ENCODE measurements around the gene TGIF1.
"Not testable (repeated sequence)": the region's sequence is repeated elsewhere in the genome, so short reads cannot be mapped to it uniquely, and the experiment has no call there.

The TGIF1 gene

DNA sequence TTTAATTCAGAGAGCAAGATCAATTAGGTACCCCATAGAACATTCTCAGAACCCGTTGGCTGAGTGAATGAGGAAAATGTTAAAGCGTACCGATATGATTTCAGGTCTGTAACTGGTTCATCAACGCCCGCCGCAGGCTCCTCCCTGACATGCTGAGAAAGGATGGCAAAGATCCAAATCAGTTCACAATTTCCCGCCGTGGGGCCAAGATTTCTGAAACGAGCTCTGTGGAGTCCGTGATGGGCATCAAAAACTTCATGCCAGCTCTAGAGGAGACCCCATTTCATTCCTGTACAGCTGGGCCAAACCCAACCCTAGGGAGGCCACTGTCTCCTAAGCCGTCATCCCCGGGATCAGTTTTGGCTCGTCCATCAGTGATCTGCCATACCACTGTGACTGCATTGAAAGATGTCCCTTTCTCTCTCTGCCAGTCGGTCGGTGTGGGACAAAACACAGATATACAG is 7.3 kb downstream of the TGIF1 start:
- DNase-seq: no peak

DNA sequence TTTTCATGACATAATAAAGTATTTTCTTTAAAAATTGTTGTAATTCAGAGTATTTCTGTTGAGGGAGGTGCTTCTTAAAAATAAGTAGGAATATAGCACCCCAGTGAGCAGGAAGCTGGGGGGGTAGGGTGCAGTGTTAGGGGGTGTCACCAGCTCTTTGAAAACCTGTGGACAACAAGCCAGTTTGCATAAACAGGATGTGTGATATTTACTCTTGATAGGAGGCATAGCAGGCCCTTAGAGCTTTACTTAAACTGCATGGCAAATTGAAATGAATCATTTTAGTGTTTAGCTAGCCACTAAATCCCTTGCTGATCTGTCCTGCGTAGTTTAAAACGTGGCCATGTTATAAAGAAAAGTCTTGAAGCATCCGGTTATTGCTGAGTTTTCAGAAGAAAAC is 8.4 kb downstream of the TGIF1 start:
- DNase-seq: no peak

DNA sequence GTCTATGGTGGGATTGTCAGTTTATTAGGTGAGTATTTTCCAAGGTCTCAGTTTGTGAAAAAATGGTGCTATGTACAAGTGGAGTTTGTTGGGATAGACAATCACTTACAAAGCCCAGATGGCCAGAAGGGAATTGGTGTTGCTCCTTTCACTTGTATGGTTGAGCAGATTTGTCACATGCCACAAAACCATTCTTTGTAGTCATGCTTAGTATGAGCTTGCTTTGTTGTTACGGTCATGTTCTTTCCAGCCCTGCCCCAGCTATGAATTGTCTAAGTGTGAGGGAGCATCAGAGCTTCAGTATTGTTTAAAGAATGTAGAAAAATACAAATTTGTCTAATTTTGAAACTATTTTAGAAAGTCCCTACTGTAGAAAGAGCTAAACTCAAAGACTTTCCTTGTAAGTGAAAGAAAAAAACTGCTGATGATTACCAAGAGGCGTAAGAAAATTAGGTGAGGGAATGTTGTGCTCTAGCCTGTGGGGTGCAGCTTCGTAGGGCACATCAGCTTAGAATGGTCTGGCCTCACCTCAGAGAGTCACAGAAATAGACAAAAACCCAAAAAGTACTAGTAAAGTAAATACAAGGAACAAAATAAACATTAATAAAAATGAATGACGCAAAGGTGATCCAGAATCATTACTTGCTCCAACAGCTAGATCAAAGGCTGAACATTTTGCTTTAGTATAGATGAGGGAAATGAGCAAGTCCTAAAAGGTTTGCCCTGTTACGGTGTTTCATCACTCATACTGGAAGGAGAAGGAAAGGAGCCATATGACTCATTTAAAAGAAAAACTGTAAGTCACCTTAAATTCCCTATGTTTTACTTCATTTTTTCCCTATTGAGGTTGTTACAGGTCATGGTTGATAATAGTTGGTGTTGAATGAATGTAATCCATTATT is 9.2 kb downstream of the TGIF1 start:
- no peak for DNase-seq

DNA sequence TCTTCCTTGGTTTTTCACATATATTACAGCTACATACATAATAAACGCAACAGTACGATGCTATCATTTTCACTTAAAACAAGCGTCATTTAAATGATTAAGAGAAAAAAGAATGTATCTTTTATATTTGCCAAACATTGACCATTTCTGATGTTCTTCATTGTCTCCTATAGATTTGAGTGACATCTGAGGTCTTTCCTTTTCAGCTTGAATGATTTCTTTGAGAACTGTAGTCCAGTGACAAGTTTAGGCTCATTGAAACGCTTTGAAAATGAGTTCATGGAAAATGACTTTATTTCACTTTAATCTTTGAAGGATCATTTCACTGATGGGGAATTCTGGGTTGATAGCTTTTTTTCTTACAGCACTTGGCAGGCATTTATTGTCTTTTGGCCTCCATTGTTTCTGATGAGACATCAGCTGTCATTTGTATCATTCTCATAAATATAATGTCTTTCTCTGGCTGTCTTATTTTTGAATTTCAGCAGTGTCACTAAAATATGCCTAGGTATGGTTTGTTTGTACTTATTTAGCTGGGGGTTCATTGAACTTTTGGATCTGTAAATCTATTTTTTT is 10.9 kb downstream of the TGIF1 start:
- no peak for DNase-seq

DNA sequence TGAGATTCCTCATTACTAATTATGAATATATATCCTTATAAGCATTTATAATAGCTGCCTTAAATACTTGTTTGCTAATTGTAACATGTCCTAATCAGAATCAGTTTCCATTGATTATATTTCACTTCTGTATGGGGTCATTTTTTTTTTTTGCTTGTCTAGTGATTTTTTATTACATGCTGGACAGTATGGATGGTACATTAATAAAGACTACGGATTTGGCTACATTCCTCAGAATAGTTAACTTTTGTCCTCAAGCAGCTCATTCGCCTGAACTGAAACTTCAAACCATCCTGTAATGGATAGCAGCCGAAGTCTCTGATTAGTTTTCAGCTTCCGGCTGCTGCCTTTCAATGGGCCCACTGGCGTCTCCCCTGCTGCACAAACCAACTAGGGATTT is 11.7 kb downstream of the TGIF1 start:
- DNase-seq: no peak

GRCh38 chr18:3463051-3463450 is 13.1 kb downstream of the TGIF1 start:
- no peak for DNase-seq

- no peak for DNase-seq
Measured at GRCh38 chr18:3466045-3466444, 16.1 kb downstream of the TGIF1 start.

DNA sequence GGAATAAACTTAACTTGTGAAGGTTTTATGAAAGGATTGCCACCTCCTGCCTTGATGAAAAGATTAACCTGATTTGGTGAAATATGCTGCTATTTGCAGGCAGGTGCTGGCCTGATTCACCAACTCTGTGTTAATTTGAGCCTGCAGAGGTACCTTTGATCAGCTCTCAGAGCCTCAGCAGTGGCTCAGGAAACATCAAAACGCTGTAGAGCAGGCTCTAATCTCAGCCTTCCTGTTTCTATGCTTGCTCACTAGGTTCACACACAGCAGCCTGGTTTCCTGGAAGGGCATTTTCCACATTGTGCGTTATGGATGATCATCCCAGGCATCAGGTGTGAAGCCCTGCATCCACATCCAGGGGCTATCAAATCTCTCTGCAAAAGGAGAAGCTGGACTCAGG is 16.9 kb downstream of the TGIF1 start:
- DNase-seq: no peak

- DNase-seq: no peak
Measured at GRCh38 chr18:3468066-3468705, 18.2 kb downstream of the TGIF1 start.

DNA sequence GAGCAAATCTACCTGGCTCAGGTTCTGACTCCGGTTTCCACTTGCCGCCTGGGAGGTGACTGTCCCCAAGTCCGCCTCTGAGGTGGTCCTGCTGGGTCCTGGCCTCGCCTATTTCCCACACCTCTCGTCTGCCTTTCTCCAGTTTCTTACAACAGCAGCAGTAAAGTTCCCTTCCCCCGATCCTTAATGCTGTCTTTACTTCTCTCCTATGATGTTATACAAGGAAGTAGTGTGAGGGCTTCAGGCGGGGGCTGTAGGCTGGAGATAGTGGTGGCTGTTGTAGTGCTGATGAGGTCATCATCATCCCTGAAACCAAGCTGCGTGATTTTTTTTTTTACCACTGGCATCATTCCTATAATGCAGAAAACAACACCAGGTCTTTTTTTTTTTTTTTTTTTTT is 18.9 kb downstream of the TGIF1 start:
- no peak for DNase-seq

DNA sequence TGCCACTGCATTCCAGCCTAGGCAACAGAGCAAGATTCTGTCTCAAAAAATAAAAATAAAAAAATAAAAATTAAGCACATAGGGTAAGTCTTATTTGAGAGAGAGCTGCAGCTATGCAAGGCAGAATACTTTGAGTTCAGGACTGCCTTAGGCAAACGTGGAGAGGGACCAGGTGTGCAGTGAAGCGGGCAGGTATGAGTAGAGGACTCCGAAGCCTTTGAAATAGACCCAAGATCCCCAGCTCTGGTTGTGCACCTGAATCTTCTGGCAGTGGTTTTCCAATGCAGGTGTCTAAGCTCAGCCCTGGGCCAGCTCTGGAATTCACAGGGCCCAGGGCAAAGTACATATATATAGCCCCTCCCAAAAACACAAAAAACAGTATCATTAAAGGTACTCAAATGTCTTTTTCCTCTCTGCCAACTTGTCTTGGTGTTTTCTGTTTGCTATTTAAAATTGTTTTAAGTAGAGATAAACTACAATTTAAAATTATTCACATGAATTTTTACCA is 21.2 kb downstream of the TGIF1 start:
- DNase-seq: no peak

DNA sequence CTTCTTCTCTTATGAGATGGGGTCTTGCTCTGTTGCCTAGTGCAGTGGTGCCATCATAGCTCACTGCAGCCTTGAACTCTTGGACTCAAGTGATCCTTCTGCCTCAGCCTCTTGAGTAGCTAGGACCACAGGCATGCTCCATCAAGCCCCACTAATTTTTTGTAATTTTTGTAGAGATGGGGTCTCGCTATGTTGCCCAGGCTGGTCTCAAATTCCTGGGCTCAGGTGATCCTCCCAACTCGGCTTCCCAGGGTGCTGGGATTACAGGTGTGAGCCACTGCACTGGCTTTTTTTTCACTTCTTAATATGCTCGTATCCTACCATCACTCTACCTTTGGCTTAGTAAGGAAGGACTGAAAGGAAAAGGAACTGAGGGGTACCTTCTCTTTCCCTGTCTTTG is 22.1 kb downstream of the TGIF1 start:
- not testable (repeated sequence) for DNase-seq

- no peak for DNase-seq
Measured at GRCh38 chr18:3472681-3473544, 22.9 kb downstream of the TGIF1 start.

DNA sequence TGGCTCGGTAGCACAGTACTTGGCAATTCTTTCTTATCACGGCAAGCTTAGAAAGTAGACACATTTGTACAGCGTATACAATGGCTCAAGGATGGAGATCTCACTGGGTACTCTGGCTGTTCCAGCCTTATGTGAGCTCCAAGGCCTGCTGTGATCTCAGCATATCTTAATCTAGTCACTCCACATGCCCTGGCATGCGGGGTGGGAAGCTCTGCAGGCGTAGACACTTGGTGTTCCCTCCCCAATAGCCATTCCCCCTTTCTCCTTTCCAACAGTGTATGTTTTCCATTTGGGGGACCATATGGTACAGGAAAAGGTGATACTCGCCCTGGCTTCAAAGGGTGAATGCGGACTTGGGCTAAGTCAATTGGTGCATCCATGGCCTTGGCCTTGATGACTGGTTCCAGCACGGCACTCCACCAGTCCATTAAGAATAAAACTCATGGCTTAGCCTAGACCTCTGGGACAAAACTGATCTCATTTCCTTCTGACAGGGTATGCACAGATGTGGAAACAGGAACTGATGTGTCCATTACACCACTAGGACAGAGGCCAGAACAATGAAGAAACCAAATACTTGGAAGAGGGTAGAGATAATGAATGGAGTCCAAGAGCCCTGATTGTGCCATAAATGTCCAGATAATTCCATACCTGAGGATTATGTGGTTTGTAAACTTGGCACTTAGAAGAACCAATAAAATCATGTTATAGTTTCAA is 28.4 kb downstream of the TGIF1 start:
- no peak for DNase-seq

DNA sequence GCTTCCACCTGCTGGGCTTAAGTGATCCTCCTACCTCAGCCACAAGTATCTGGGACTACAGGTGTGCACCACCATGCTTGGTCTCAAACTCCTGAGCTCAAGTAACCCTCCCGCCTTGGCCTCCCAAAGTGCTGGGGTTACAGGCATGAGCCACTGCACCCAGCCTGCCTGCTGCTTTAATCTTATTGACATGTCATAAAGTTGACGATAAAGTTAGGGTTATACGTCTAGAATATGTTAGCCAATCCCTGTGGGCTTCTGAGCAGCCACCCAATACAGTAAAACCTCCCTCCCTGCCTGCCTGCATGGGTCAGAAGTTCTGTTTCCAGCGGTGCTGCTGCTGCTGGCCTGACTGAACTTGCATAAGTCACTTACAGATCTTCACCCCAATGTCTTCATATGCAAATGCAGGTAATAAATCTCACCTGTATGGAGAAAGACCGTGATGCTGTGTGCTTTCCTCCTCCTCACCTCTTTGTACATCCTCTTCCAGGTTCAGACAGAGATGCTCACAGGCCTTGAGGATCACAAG is 30.1 kb downstream of the TGIF1 start:
- DNase-seq: no peak

DNA sequence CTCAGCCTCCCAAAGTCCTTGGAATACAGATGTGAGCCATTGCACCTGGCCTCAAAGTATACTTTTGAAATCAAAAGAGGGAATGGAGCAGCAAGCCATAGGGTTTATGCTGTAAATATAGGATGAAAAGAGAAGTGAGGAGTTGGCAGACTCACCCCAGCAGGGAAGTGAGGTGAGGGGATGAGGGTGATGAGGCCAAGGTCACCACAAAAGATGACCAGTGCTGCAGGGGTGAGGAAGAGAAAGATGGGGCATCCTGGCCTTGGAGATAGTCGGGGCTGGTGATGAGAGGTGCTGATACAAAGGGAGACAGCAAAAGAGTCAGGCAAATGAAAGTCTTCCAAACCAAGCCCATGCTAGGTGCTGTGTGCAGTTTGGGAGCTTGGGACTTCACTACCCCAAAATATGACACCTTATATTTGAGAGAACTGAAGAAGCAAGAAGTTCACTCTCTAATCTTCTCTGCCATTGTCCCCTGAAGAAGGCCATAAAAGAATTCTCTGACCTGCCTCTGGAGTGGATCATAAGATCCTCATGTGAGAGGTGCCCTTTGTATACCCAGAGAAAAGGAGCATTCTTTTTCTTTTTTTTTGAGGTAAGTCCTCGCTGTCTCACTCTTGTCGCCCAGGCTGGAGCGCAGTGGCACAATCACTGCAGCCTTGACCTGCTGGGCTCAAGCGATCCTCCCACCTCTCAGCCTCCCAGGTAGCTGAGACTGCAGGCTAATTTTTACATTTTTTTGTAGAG is 31.0 kb downstream of the TGIF1 start:
- DNase-seq: no peak

DNA sequence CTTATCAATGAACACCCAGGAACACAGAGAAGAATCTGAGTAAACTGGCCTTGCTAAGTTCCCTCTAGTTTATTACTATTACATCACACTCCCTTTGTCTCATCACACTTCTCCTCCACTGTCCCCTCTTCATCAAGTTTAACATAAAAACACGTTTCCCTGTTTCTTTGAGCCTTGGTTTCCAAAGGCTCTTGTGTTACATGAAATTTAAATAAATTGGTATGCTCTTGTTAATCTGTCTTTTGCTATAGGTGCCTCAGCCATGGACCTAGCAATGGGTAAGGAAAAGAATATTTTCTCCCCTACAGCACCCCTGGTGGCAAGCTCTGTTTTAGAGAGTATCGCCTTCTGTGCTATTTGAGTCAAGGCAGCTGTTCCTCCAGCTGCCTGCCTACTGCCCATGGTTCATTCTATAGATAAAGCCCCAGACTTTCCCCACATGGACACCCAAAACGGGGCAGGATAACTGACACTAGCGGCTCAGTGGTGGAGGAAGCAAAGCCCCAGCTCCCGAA is 31.8 kb downstream of the TGIF1 start:
- DNase-seq: no peak

DNA sequence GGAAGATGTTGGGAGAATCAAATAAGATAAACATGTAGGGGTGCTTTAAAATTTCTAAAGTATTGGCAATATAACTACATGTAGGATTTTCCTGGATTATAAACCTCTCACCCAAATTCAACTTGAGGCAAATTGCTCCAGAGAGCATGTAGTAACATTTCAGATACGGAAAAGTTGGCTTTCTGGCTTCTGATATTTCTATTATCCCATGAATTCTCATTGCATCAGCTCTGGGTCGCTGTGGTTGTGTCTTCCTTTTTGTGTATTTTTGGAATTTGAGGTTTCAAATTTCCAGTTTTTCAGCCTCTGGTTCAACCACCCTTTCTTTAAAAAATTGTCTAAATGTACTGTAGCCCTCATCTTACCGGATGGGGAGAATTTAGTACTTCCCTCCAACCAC is 32.3 kb downstream of the TGIF1 start:
- no peak for DNase-seq

DNA sequence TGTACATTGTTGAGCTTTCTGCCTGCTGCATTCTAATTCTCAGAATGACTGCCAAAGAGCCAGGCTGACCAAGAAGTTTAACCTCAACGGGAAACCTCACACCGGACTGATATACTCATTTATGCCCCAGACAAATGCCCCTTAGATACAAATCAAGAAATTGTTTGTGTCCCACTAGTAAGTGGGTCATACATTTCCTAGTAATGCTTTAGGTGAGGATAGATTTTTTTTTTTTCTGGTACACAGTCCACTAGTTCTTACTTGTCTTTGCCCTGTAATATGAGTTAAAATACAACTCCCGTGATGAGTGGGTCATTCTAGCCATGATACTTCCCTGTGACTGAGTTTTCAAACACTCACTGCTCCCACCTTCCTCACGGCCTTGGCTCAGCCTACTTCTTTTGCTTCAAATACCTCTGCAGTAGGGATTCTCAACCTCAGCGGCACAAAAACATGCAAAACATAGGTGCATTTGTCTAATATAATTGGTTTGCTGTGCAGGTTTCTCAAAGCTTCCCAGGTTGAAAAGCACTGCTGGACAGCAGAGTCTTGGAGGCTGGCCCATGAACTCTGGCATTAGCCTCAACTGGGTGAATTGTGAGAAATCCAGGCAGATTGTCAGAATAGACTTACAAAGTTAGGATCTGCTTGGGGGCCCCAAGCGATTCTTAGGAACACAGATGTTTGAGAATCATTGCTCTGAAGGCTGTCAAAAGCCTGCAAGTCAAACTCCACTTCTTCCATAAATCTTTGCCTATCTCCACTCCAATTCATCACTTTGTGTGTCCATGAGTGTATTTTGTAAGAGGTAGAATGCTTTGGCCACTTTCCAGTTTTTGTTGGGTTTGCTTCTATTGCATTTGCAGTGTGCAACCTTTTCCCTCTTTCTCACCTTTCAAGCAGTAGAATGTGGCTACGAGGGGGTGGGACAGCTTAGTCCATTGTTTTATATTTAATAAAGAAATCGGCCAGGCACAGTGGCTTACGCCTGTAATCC is 35.5 kb downstream of the TGIF1 start:
- no peak for DNase-seq

DNA sequence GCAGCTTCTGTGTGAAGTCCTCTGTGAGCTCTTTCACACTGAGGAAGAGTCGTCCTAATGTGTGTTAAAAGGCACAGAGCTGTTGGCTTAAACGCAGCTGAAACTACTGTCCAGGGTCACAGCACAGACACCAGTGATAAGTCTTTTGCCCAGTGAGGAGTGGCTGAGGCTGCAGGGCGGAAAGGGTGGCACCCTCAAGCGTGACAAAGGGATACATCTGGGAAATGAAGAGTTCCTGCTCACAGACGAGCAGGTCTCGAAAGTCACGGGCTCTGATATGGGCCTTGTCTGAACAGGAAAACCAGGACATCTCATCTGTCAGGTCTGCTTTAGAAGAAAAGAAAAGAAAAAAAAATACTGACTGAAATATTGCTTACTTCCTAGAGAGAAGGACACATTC is 36.5 kb downstream of the TGIF1 start:
- no peak for DNase-seq
